Heart left ventricle (tissue), 16 donors: ENCODE results near the gene SMIM21. TPM values are rescaled to one million over a fixed set of nuclear protein-coding genes. Genes with fewer than 3 reads are reported as not detected.

Source experiments
- ATAC-seq, 4 donors: fragments of 200-7000 bp; cut with Tn5 transposase; one replicate each; pipeline ENCODE4 v1.9.1; 2020 to 2022; ENCODE audit warnings: moderate library complexity in 4 of 4, mild to moderate bottlenecking in 3 of 4, moderate number of reproducible peaks in 1 of 4
- DNase-seq, 5 donors: peaks; one replicate each; pipeline ENCODE4 v3.0.0-alpha.2; 2020
- H3K27ac ChIP-seq, 12 donors: fragments of 200-600 bp; sonication (generic) in 4 of 12; one replicate each; pipeline versions ENCODE4 v1.5.0 to v1.8.0; 2016 to 2022; ENCODE audit warnings: mild to moderate bottlenecking in 2 of 12
- H3K27me3 ChIP-seq, 9 donors: fragments of 200-600 bp; sonication (generic) in 2 of 9; one replicate each; pipeline versions ENCODE4 v1.5.1 to v1.8.0; 2016 to 2022; ENCODE audit warnings: mild to moderate bottlenecking in 3 of 9
- H3K36me3 ChIP-seq, 9 donors: fragments of 200-600 bp; sonication (generic) in 2 of 9; one replicate each; pipeline versions ENCODE4 v1.5.0 to v1.8.0; 2018 to 2022; ENCODE audit warnings: mild to moderate bottlenecking in 2 of 9
- H3K4me1 ChIP-seq, 12 donors: fragments of 200-600 bp; sonication (generic) in 4 of 12; one replicate each; pipeline versions ENCODE4 v1.5.0 to v1.8.0; 2016 to 2022; ENCODE audit warnings: mild to moderate bottlenecking in 3 of 12
- H3K4me3 ChIP-seq, 12 donors: fragments of 200-600 bp; sonication (generic) in 4 of 12; one replicate each; pipeline versions ENCODE4 v1.5.0 to v1.8.0; 2017 to 2022; ENCODE audit warnings: mild to moderate bottlenecking in 9 of 12, moderate library complexity in 4 of 12
- H3K9me3 ChIP-seq, 12 donors: fragments of 200-600 bp; sonication (generic) in 4 of 12; one replicate each; pipeline versions ENCODE4 v1.5.0 to v1.8.0; 2016 to 2022; ENCODE audit warnings: mild to moderate bottlenecking in 1 of 12
- POLR2A ChIP-seq, 2 donors: fragments of 450-650 bp; IDR thresholded peaks; one replicate each; pipeline ENCODE4 v1.6.1; 2017; ENCODE audit warnings: antibody characterized with exemption in 2 of 2, mild to moderate bottlenecking in 2 of 2, moderate library complexity in 2 of 2
- WGBS, 4 donors: extraction: QIAGEN DNeasy Blood & Tissue Kit in 2 of 4; methylation state at CpG; one replicate each; pipeline versions ENCODE4 v1.1.5 to v1.1.7; 2013 to 2018; 5-methylcytosine and 5-hydroxymethylcytosine counted together
- intact Hi-C, 10 donors: fragments of 100-400 bp; cut with DNase I; formaldehyde crosslinking; loops; one replicate each; pipeline versions ENCODE4 v1.11.1 to v1.14.2; 2022
- polyA plus RNA-seq, 2 donors: library from polyadenylated mRNA; stranded (reverse); fragments of 200-250 nt; gene quantifications; one replicate each; pipeline ENCODE4 v1.2.3, GENCODE V29; 2013
- total RNA-seq, 9 donors: library from RNA; depleted of rRNA in 2 of 9; stranded (reverse); fragments of >200 nt in 2 of 9; fragmentation: NEBNext Ultra II Directional in 3 of 9; extraction: Animal tissue kit (Norgen Biotek cat#: 25700) in 3 of 9; gene quantifications; one replicate each; pipeline versions ENCODE4 v1.1.0 to v1.2.4, GENCODE V29; 2016 to 2023
- TF ChIP-seq, protein P1 (sequence below), 12 donors: fragments of 200-600 bp; sonication (generic) in 4 of 12; IDR thresholded peaks; one replicate each; pipeline versions ENCODE4 v1.5.0 to v1.8.0; 2018 to 2022; ENCODE audit warnings: antibody characterized with exemption in 12 of 12, mild to moderate bottlenecking in 5 of 12
- donor health status: ischemic (EF 13 %, LVEDD 7.1; RV severe dilation, severe dysfunction).
- donor health status: healthy with polysubstance abuse.
- donor health status: DM: no; HTN: yes; CAD: no.
- donor health status: DM: no; HTN: no; CAD: no.
- donor health status: ischemic (EF 25% LVEDD 6.9; RV normal size, moderate dysfunction).
- donor health status: ischemic (EF 25% LVEDD 5.7; RV mildly dilated, moderate dysfunction).
- donor health status: healthy.
- donor health status: DM: yes; HTN: yes; CAD: no.
- donor health status: ischemic (EF 35%, LVEDD 5.7; RV mildly dilated, moderate dysfunction).
- donor health status: nonischemic (EF 11% LVEDD 7.7; RV severe dilation, severe dysfunction).
- donor health status: DM: yes; HTN: yes; CAD: no.
- donor health status: PGD.
- donor health status: ischemic (EF 29% LVEDD 5.4; RV normal size, mild dysfunction).
- donor health status: nonischemic (EF 23%, LVEDD 6.1; RV moderate dilation, normal function).

Gene SMIM21
- total and polyA plus RNA-seq, 11 donors: not detected

DNA sequence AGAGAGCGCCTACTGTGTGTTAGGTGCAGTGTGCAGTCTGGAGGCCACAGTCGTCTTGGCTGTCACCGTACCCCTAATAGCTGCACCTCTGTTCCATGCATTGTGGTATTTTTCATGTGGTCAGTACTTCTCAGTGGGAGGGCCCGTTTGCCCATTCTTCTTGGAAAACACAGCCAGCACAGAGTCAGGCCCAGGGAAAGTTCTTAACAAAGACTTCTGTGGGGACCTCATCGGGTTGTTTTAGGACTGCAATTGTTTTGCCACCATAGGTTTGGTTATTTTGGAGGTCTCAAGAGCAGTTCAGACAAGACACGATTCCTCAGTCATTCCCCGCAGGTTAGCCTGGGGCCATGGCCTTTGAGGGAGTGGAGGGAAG lies 62.3 kb downstream of the SMIM21 start:
- DNase-seq (no peak), ATAC-seq (no peak)
- H3K36me3 ChIP-seq: no peaks in the 10 kb centered on the region
- H3K27me3 ChIP-seq: peaks cover 0 to 5% (median 0%) of the 10 kb centered on the region in 9 donors
- no peak for TF ChIP-seq POLR2A (IDR thresholded peaks at IDR 0.05)
- TF ChIP-seq, protein P1, sequence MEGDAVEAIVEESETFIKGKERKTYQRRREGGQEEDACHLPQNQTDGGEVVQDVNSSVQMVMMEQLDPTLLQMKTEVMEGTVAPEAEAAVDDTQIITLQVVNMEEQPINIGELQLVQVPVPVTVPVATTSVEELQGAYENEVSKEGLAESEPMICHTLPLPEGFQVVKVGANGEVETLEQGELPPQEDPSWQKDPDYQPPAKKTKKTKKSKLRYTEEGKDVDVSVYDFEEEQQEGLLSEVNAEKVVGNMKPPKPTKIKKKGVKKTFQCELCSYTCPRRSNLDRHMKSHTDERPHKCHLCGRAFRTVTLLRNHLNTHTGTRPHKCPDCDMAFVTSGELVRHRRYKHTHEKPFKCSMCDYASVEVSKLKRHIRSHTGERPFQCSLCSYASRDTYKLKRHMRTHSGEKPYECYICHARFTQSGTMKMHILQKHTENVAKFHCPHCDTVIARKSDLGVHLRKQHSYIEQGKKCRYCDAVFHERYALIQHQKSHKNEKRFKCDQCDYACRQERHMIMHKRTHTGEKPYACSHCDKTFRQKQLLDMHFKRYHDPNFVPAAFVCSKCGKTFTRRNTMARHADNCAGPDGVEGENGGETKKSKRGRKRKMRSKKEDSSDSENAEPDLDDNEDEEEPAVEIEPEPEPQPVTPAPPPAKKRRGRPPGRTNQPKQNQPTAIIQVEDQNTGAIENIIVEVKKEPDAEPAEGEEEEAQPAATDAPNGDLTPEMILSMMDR (IDR thresholded peaks at IDR 0.05): no peak
- H3K4me3 ChIP-seq: no peak overlapping the region
- WGBS, 4 donors: 90 to 95% (median 93%) methylated on average over 7 of the region's 7 CpGs
- peaks cover 0 to 5% (median 0%) of the 10 kb centered on the region in 12 donors for H3K4me1 ChIP-seq
- no peaks in the 10 kb centered on the region for H3K9me3 ChIP-seq
- H3K27ac ChIP-seq: no peak overlapping the region
- intact Hi-C loops: loop anchor here in 1 of 10 donors (10.0 kb wide), 1 partner anchor 60 kb away; no protein-coding TSS in a partner anchor

DNA sequence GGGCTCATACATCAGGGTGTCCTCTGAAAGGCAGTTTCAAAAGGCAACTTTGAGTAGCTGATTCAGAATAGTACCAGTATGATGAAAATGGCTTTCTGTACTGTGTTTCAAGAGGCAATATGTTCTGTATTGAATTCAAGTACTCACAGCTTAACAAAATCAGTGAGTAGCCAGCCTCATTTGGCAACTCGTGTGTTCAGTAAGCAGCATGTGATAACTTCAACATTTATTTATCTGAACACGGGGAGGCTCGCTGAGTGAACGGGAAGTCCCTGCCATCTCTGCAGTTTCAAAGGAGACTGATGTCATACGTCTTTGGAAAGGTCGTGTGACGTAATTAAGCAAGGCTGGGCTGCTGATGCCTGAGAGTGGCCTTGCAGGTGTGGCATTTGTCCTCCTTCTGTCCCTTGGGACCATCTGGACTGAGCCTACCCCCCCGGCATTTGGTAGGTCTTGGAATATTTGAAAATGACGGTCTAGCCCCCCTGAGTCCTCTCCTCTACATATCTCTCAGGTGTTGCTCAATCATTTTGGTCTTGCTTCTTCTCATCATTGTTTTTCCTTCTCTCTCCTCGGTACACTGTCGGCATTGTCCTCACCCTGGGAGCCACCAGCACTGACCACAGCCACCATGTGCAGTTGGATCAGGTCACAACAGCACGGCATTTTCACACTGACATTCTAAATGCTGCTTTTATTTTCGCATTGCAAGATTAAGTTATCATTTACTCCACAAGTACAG lies 62.8 kb downstream of the SMIM21 start:
- Histone ChIP-seq H3K9me3 (no peaks in the 10 kb centered on the region), H3K4me1 (peaks cover 0 to 5% (median 0%) of the 10 kb centered on the region in 12 donors), H3K27me3 (peaks cover 0 to 10% (median 0%) of the 10 kb centered on the region in 9 donors), H3K27ac (no peak overlapping the region), H3K4me3 (no peak overlapping the region), H3K36me3 (no peaks in the 10 kb centered on the region)
- TF ChIP-seq POLR2A (IDR thresholded peaks at IDR 0.05): no peak
- no peak for DNase-seq
- 64 to 67% (median 66%) methylated on average over 13 of the region's 13 CpGs for WGBS, 4 donors
- intact Hi-C loops: loop anchor here in 1 of 10 donors (10.0 kb wide), 1 partner anchor 60 kb away; no protein-coding TSS in a partner anchor
- ATAC-seq: peak; percentile 56 to 78 (median 68)

DNA sequence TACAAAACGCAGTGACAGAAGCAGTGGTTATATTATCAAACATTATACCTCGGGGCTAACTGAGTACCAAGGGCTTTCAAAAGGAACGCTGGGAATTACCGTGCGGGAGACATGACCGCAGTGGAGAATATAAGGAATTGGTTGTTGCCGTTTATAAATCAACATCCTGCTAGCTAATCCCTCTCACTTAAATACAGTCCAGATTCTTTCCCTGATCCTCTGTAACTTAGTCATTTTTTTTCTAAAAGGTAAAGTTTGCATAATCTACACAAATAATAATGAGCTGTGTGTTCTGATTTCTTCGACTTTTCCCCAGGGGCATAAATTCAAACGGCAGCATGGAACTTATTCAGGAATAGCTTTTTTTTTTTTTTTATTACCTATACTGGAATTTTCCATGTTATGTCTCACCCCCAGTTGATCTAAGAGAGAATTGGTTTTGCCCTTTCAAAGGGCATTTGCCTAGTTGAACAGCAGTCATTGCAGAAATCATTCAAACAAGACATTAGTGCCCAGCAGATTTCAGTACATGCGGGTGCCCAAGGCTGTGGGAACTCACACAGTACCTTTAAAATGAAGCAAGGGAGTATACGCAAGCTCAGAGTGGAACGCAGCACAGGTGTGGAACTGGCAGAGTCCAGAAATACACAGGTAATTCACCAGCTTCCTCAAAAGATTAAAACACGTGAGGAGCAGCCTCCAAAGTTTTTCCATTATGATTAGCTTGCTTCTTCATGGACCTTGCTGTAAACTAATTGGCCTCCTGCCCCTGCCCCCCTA lies 63.9 kb downstream of the SMIM21 start:
- WGBS, 4 donors: 88 to 90% (median 88%) methylated on average over 13 of the region's 13 CpGs
- intact Hi-C loops: loop anchor here in 1 of 10 donors (10.0 kb wide), 1 partner anchor 59 kb away; no protein-coding TSS in a partner anchor
- no peaks in the 10 kb centered on the region for H3K9me3 ChIP-seq
- peaks cover 0 to 10% (median 0%) of the 10 kb centered on the region in 9 donors for H3K27me3 ChIP-seq
- H3K27ac ChIP-seq: no peak overlapping the region
- ATAC-seq: no peak
- H3K36me3 ChIP-seq: no peaks in the 10 kb centered on the region
- TF ChIP-seq POLR2A (IDR thresholded peaks at IDR 0.05): no peak
- TF ChIP-seq, protein P1 (IDR thresholded peaks at IDR 0.05): no peak
- H3K4me1 ChIP-seq: peaks cover 0 to 5% (median 0%) of the 10 kb centered on the region in 12 donors
- no peak for DNase-seq
- no peak overlapping the region for H3K4me3 ChIP-seq

DNA sequence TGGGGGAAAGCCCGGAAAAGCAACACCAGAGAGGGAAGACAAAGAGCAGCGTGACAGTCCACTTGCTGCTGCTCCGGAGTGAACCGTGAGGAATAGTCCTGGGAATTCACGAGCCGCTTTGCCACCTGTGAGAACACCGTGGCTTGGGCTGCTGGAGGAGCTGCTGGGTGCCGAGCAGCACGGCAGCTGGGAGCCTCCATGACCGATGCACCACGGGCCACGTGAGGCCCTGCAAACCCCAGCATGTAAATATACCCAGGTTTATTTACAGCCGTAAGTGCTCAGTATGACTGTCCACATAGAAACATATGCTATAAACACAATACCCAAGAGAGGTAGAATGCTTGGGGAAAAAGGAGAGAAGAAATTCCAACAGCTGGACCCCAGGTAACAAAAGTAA lies 65.1 kb downstream of the SMIM21 start:
- H3K27me3 ChIP-seq: peaks cover 0 to 10% (median 0%) of the 10 kb centered on the region in 9 donors
- no peak overlapping the region for H3K27ac ChIP-seq
- no peak for DNase-seq
- no peaks in the 10 kb centered on the region for H3K9me3 ChIP-seq
- TF ChIP-seq, protein P1 (IDR thresholded peaks at IDR 0.05): no peak
- no peak for TF ChIP-seq POLR2A (IDR thresholded peaks at IDR 0.05)
- no peak for ATAC-seq
- no peak overlapping the region for H3K4me3 ChIP-seq
- H3K36me3 ChIP-seq: no peaks in the 10 kb centered on the region
- intact Hi-C loops: loop anchor here in 1 of 10 donors (10.0 kb wide), 1 partner anchor 58 kb away; no protein-coding TSS in a partner anchor
- WGBS, 4 donors: 91 to 92% (median 91%) methylated on average over 13 of the region's 13 CpGs
- H3K4me1 ChIP-seq: peaks cover 0 to 5% (median 0%) of the 10 kb centered on the region in 12 donors
